Panc1 (cell line): ENCODE data around the gene PNP. TPM values are rescaled to one million over a fixed set of nuclear protein-coding genes. Genes with fewer than 3 reads are reported as not detected.

Experiments used
- ATAC-seq: fragments of 200-7000 bp; cut with Tn5 transposase; 2 replicates; pipeline ENCODE4 v1.9.1; 2020; ENCODE audit warnings: mild to moderate bottlenecking, moderate library complexity
- BruUV-seq: library from RNA; stranded (reverse); fragments of 400-500 nt; replicated peaks from 2 replicates; lab custom pipeline; 2021; lab: Mats Ljungman, UMichigan
- CTCF ChIA-PET: fragments of 300-600 bp; sonication (Branson Sonifier 250); formaldehyde crosslinking; loops from one replicate; lab custom pipeline; 2022; ENCODE audit warnings: antibody characterized with exemption; lab: Charles Lee
- POLR2A ChIA-PET: fragments of 300-600 bp; sonication (Branson Sonifier 250); formaldehyde crosslinking; loops from one replicate; lab custom pipeline; 2022; ENCODE audit warnings: antibody characterized with exemption; lab: Charles Lee
- DNase-seq: peaks from one replicate; pipeline ENCODE4 v3.0.0-alpha.2; 2010; ENCODE audit warnings: low read depth, low spot score
- H3K27ac ChIP-seq: 2 replicates; pipeline ENCODE4 v1.5.1; 2011; ENCODE audit warnings: mild to moderate bottlenecking, low read length, inconsistent platforms
- H3K27me3 ChIP-seq: fragments of 200-500 bp; sonication (Bioruptor generic); 2 replicates; pipeline ENCODE4 v1.6.0; 2014; ENCODE audit warnings: low read length, inconsistent platforms; ENCODE audit not compliant: control insufficient read depth, insufficient read depth
- H3K36me3 ChIP-seq: fragments of 200-500 bp; sonication (Bioruptor generic); 2 replicates; pipeline ENCODE4 v1.5.1; 2014; ENCODE audit warnings: inconsistent platforms, mild to moderate bottlenecking, low read length, moderate library complexity; ENCODE audit not compliant: control insufficient read depth, insufficient read depth
- H3K4me1 ChIP-seq: 2 replicates; pipeline ENCODE4 v1.5.1; 2011; ENCODE audit warnings: inconsistent platforms, mild to moderate bottlenecking, low read length, moderate library complexity; ENCODE audit not compliant: control insufficient read depth, insufficient read depth
- H3K4me3 ChIP-seq, 2 experiments: 2 replicates each; pipeline ENCODE4 v1.5.1; 2011 to 2012; ENCODE audit warnings: low read depth in 2 of 2, low read length in 2 of 2, mild to moderate bottlenecking in 2 of 2, inconsistent platforms in 1 of 2, moderate library complexity in 1 of 2
- H3K9me3 ChIP-seq: fragments of 200-500 bp; sonication (Bioruptor generic); 2 replicates; pipeline ENCODE4 v1.5.1; 2014; ENCODE audit warnings: low read depth, mild to moderate bottlenecking, inconsistent platforms, low read length, moderate library complexity; ENCODE audit not compliant: control insufficient read depth, insufficient read depth
- POLR2AphosphoS5 ChIP-seq: IDR thresholded peaks from 2 replicates; pipeline ENCODE4 v1.6.1; 2012; ENCODE audit warnings: mild to moderate bottlenecking, low read depth, low read length, moderate library complexity
- SIN3A ChIP-seq: IDR thresholded peaks from 2 replicates; pipeline ENCODE4 v1.6.1; 2012; ENCODE audit warnings: low read depth, mild to moderate bottlenecking, low read length, moderate library complexity, borderline replicate concordance; ENCODE audit not compliant: insufficient read depth
- TCF7L2 ChIP-seq: IDR thresholded peaks from 2 replicates; pipeline ENCODE4 v1.6.1; 2011; ENCODE audit warnings: mild to moderate bottlenecking, low read depth, low read length, inconsistent platforms
- in situ Hi-C: cut with HindIII; loops from 2 replicates; pipeline ENCODE4 v1.10.0; 2016; ENCODE audit warnings: low sequenced_read_pairs, low pct_unique_long_range_greater_than_20kb
- intact Hi-C: fragments of 100-400 bp; cut with micrococcal nuclease; formaldehyde crosslinking; loops from one replicate; pipeline ENCODE4 v1.10.0; 2022; ENCODE audit not compliant: unreplicated experiment
- total RNA-seq: library from RNA; stranded (reverse); gene quantifications from one replicate; pipeline ENCODE4 v1.2.1, GENCODE V29; 2021; ENCODE audit not compliant: unreplicated experiment
- TF ChIP-seq, protein P1 (sequence below), 2 experiments: IDR thresholded peaks; 2 replicates each; pipeline ENCODE4 v1.6.1; 2011 to 2012; ENCODE audit warnings: low read depth in 2 of 2, control low read depth in 1 of 2, low read length in 1 of 2, mild to moderate bottlenecking in 1 of 2, moderate library complexity in 1 of 2; ENCODE audit not compliant: insufficient read depth in 1 of 2
- TF ChIP-seq, protein P2 (sequence below): fragments of 450-650 bp; IDR thresholded peaks from 2 replicates; pipeline ENCODE4 v1.5.1; 2017; ENCODE audit warnings: mild to moderate bottlenecking

Gene PNP
- total RNA-seq, 1 experiment from 2014 or later: 35.1 TPM

DNA sequence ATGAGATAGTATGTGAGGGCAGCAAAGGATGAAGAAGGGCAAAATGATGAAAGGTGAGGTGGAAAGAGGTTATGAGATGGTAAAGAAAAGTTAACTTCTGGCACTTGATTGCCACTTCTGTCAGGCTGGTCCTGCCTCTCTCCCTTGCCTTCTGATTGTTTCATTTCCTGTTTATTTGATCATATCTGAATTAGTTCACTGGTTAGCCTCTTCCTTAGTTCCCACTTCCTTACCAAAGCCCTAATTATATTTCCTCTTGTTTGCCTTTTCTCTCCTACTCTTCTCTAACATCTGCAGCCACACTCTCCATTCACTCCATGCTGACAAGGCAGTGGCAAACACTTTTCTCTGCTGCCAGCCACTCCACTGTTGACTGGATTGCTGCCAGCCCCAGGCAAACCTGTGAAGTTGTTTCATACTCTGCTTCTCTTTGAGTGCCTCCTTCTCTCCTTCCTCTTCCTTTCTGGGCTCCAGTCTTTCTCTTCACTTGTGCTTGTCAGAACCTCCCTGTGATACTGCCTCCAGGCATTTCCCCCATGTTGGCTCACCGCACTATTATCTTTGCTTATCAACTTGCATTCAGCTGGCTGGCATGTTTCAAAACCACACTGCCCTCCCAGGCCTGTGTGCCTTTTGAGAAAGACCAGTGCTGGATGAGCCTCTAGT lies 8.1 kb downstream of the PNP start:
- intact Hi-C loops (no loop called here), in situ Hi-C loops (no loop called here)
- no peak for DNase-seq
- TF ChIP-seq SIN3A (no peak), POLR2AphosphoS5 (no peak), TCF7L2 (no peak)
- TF ChIP-seq, protein P1, sequence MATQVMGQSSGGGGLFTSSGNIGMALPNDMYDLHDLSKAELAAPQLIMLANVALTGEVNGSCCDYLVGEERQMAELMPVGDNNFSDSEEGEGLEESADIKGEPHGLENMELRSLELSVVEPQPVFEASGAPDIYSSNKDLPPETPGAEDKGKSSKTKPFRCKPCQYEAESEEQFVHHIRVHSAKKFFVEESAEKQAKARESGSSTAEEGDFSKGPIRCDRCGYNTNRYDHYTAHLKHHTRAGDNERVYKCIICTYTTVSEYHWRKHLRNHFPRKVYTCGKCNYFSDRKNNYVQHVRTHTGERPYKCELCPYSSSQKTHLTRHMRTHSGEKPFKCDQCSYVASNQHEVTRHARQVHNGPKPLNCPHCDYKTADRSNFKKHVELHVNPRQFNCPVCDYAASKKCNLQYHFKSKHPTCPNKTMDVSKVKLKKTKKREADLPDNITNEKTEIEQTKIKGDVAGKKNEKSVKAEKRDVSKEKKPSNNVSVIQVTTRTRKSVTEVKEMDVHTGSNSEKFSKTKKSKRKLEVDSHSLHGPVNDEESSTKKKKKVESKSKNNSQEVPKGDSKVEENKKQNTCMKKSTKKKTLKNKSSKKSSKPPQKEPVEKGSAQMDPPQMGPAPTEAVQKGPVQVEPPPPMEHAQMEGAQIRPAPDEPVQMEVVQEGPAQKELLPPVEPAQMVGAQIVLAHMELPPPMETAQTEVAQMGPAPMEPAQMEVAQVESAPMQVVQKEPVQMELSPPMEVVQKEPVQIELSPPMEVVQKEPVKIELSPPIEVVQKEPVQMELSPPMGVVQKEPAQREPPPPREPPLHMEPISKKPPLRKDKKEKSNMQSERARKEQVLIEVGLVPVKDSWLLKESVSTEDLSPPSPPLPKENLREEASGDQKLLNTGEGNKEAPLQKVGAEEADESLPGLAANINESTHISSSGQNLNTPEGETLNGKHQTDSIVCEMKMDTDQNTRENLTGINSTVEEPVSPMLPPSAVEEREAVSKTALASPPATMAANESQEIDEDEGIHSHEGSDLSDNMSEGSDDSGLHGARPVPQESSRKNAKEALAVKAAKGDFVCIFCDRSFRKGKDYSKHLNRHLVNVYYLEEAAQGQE (IDR thresholded peaks at IDR 0.05; ENCODE audit: insufficient read depth in 1 of 2, low read depth in 2 of 2, low read length in 1 of 2): no peak
- TF ChIP-seq, protein P2, sequence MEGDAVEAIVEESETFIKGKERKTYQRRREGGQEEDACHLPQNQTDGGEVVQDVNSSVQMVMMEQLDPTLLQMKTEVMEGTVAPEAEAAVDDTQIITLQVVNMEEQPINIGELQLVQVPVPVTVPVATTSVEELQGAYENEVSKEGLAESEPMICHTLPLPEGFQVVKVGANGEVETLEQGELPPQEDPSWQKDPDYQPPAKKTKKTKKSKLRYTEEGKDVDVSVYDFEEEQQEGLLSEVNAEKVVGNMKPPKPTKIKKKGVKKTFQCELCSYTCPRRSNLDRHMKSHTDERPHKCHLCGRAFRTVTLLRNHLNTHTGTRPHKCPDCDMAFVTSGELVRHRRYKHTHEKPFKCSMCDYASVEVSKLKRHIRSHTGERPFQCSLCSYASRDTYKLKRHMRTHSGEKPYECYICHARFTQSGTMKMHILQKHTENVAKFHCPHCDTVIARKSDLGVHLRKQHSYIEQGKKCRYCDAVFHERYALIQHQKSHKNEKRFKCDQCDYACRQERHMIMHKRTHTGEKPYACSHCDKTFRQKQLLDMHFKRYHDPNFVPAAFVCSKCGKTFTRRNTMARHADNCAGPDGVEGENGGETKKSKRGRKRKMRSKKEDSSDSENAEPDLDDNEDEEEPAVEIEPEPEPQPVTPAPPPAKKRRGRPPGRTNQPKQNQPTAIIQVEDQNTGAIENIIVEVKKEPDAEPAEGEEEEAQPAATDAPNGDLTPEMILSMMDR: no peak
- H3K4me3 ChIP-seq: no peak overlapping the region
- ATAC-seq: no peak
- BruUV-seq: no TSS peak
- peaks cover 2% of the 10 kb centered on the region for H3K36me3 ChIP-seq
- CTCF ChIA-PET: no interaction called here
- H3K27ac ChIP-seq: no peak overlapping the region
- no peaks in the 10 kb centered on the region for H3K4me1 ChIP-seq
- H3K9me3 ChIP-seq: no peaks in the 10 kb centered on the region
- H3K27me3 ChIP-seq: no peaks in the 10 kb centered on the region
- POLR2A ChIA-PET: no interaction called here

DNA sequence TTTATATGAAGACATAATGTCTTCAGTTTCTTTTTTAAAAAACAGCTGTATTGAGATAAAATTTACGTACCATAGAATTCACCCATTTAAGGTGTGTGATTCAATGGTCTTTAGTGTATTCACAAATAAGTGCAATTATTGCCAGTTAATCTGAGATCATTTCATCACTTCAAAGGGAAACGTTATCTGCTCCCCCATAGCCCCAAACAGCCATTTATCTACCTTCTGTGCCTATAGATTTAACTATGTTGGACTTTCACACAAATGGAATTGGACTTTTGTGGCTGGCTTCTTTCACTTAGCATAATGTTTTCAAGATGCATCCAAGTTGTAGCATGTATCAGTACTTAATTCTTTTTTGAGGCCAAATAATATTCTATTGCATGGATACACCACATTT lies 9.7 kb downstream of the PNP start:
- H3K9me3 ChIP-seq: no peaks in the 10 kb centered on the region
- BruUV-seq: no TSS peak
- intact Hi-C loops: no loop called here
- ChIA-PET POLR2A (no interaction called here), CTCF (no interaction called here)
- H3K36me3 ChIP-seq: peaks cover 2% of the 10 kb centered on the region
- in situ Hi-C loops: no loop called here
- H3K27me3 ChIP-seq: no peaks in the 10 kb centered on the region
- ATAC-seq (no peak), DNase-seq (no peak)
- no peak overlapping the region for H3K4me3 ChIP-seq
- TF ChIP-seq, protein P2: no peak
- TF ChIP-seq, protein P1 (IDR thresholded peaks at IDR 0.05; ENCODE audit: insufficient read depth in 1 of 2, low read depth in 2 of 2, low read length in 1 of 2): no peak
- TF ChIP-seq SIN3A (no peak), POLR2AphosphoS5 (no peak), TCF7L2 (no peak)
- no peaks in the 10 kb centered on the region for H3K4me1 ChIP-seq
- H3K27ac ChIP-seq: no peak overlapping the region
